ENCODE results near the gene DHX8. TPM values are rescaled to one million over a fixed set of nuclear protein-coding genes. Genes with fewer than 3 reads are reported as not detected.

DHX8 gene
- total and polyA plus RNA-seq, 2 of the 8 experiments (the other 6 are each of a cell fraction or from before 2014, with no cell fraction given): 30.5 to 59.4 TPM

DNA sequence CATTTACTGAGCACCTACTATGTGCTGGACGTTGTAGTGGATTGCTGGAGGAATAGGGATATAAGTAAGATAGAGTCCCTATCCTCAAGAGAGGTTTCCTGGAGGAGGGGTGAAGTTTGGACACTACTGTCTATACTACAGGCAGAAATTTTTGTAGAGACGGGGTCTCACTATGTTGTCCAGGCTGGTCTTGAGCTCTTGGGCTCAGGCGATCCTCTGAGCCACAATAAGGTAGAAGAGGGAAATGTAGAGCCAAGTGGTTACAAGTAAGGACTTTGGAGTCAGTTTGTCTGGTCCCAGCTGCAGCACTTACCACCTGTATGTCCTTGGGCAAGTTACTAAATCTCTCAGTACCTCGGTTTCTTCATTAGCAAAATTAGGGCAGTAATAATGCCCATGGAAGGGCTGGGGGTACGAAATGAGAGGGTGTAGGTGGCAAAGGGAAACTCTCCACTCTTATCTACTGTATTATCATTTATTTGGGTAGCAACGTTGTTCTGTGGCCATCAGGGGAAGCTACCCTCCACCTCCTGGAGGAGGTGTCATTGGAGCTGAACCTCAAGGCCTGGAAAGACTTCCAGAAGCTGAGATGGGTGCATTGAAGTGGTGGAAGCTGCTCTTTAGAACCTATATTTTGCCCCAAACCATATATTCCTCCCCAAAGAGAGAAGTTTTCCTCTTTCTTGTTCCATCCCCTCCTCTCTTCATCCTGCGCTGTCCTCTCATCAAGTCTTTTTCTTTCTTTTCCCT lies 34.9 kb upstream of the DHX8 start:
- Histone ChIP-seq H3K14ac (ENCODE audit: insufficient read length) (no peak overlapping the region), H3K9me3 (ENCODE audit: insufficient read depth in 2 of 2, low read depth in 1 of 2, low read length in 1 of 2) (peaks cover 0 to 14% of the 10 kb centered on the region in 2 experiments; a peak in 2 of 4 replicates), H2AK5ac (ENCODE audit: low read depth, low read length) (no peak overlapping the region), H2BK15ac (ENCODE audit: low read length) (no peak overlapping the region), H3K79me2 (ENCODE audit: control insufficient read depth in 1 of 2, insufficient read depth in 2 of 2, low read length in 2 of 2) (no peaks in the 10 kb centered on the region), H3K4me1 (replicated peaks in 1 of 4; ENCODE audit: control insufficient read depth in 3 of 4, insufficient read depth in 4 of 4, low read length in 3 of 4) (no peaks in the 10 kb centered on the region), H3K56ac (replicated peaks; ENCODE audit: insufficient read length, low read depth, low read length) (no peak overlapping the region), H3K4ac (replicated peaks; ENCODE audit: insufficient read length, low read depth, low read length) (no peak overlapping the region), H2BK120ac (replicated peaks; ENCODE audit: low read depth, low read length) (no peak overlapping the region), H2AFZ (ENCODE audit: low read length) (no peak overlapping the region), H4K8ac (ENCODE audit: extremely low read depth, insufficient read depth, low read length) (no peak overlapping the region), H4K20me1 (replicated peaks in 1 of 2; ENCODE audit: control insufficient read depth in 1 of 2, insufficient read depth in 2 of 2, low read length in 2 of 2) (no peaks in the 10 kb centered on the region), H3K27ac (ENCODE audit: low read depth, low read length) (no peak overlapping the region), H4K5ac (ENCODE audit: insufficient read length, low read depth, low read length) (no peak overlapping the region), H2BK5ac (ENCODE audit: low read depth, low read length) (no peak overlapping the region), H2BK20ac (ENCODE audit: low read length) (no peak overlapping the region), H3K18ac (ENCODE audit: extremely low read depth, low read length) (no peak overlapping the region), H3K9ac (replicated peaks in 1 of 4; ENCODE audit: extremely low read depth in 1 of 4, low read depth in 3 of 4, low read length in 3 of 4) (no peak overlapping the region), H4K91ac (replicated peaks; ENCODE audit: insufficient read length, low read length) (no peak overlapping the region), H3K23me2 (ENCODE audit: low read depth, low read length) (no peaks in the 10 kb centered on the region), H3K4me2 (ENCODE audit: insufficient read depth in 1 of 2, low read depth in 2 of 2, low read length in 2 of 2) (no peak overlapping the region), H3K4me3 (ENCODE audit: extremely low read depth in 1 of 4, insufficient read depth in 2 of 4, low read depth in 3 of 4, low read length in 4 of 4) (no peak overlapping the region), H3K36me3 (ENCODE audit: control insufficient read depth in 2 of 4, insufficient read depth in 4 of 4, low read length in 3 of 4) (no peaks in the 10 kb centered on the region), H3K79me1 (ENCODE audit: low read depth, low read length) (no peaks in the 10 kb centered on the region), H2BK12ac (ENCODE audit: low read depth, low read length) (no peak overlapping the region), H3K23ac (ENCODE audit: insufficient read length) (no peak overlapping the region), H3K27me3 (replicated peaks in 1 of 4; ENCODE audit: control insufficient read depth in 3 of 4, extremely low read depth in 1 of 4, insufficient read depth in 3 of 4, low read length in 3 of 4) (no peaks in the 10 kb centered on the region)
- DNase-seq (ENCODE audit: low read depth in 1 of 2, low spot score in 2 of 2) (no peak), FAIRE-seq (no peak)
- ChIA-PET POLR2A (ENCODE audit: partially characterized antibody) (interaction anchor here (1.3 kb wide), 1 partner anchor 81 kb away, joined by 3 read pairs; no protein-coding TSS in a partner anchor), CTCF (ENCODE audit: partially characterized antibody) (interaction anchor here (0.6 to 1.8 kb wide), 4 partner anchors 20 to 40 kb away, joined by 3 to 4 read pairs (median 4); no protein-coding TSS in a partner anchor)
- WGBS, 2 experiments (ENCODE audit: extremely low coverage in 1 of 2, insufficient coverage in 1 of 2, insufficient read length in 1 of 2, insufficient replicate concordance in 2 of 2, low coverage in 1 of 2, low lambda C conversion rate in 2 of 2, missing lambda C conversion rate in 1 of 2): 91% methylated on average over 7 of the region's 7 CpGs; no CpG with 5 or more reads in 1 of the 2 experiments
- TF ChIP-seq KDM5A (IDR thresholded peaks at IDR 0.05; ENCODE audit: low read length) (no peak), SUZ12 (IDR thresholded peaks at IDR 0.05; ENCODE audit: low read length) (no peak), RFX5 (IDR thresholded peaks at IDR 0.05; ENCODE audit: borderline replicate concordance, low read depth, low read length) (no peak), GTF2F1 (IDR thresholded peaks at IDR 0.05; ENCODE audit: borderline replicate concordance, low read depth, low read length) (no peak), CTBP2 (IDR thresholded peaks at IDR 0.05; ENCODE audit: borderline replicate concordance, insufficient read depth, insufficient read length, low read length) (no peak), KDM4A (IDR thresholded peaks at IDR 0.05; ENCODE audit: low read depth, low read length, severe bottlenecking) (no peak), KDM1A (IDR thresholded peaks at IDR 0.05; ENCODE audit: borderline replicate concordance, low read length) (no peak), EP300 (IDR thresholded peaks at IDR 0.05; ENCODE audit: borderline replicate concordance in 1 of 2, low read depth in 2 of 2, low read length in 2 of 2) (no peak), CEBPB (IDR thresholded peaks at IDR 0.05; ENCODE audit: low read depth, low read length) (no peak), RBBP5 (IDR thresholded peaks at IDR 0.05; ENCODE audit: borderline replicate concordance, low read depth, low read length) (no peak), SP4 (IDR thresholded peaks at IDR 0.05; ENCODE audit: low read length) (no peak), SIX5 (IDR thresholded peaks at IDR 0.05; ENCODE audit: low read depth, low read length) (no peak), CBX8 (IDR thresholded peaks at IDR 0.05; ENCODE audit: borderline replicate concordance, low read depth, low read length) (no peak)

Data from H1 (cell line).